DND-41 (cell line): ENCODE results near the gene TMEM266.

Experiments used
- CTCF ChIP-seq: IDR thresholded peaks from 2 replicates; pipeline ENCODE4 v1.5.1; 2012; ENCODE audit warnings: borderline replicate concordance, low read length, moderate library complexity, mild to moderate bottlenecking; ENCODE audit not compliant: poor library complexity, severe bottlenecking; ENCODE audit errors: extremely low read depth
- EZH2 ChIP-seq: IDR thresholded peaks from 3 replicates; pipeline ENCODE4 v1.6.1; 2012; ENCODE audit warnings: borderline replicate concordance, low read depth, mild to moderate bottlenecking, moderate library complexity, low read length, inconsistent platforms; ENCODE audit not compliant: severe bottlenecking

- TF ChIP-seq CTCF (no peak), EZH2 (no peak)
Observed at GRCh38 chr15:76209942-76210341, 150.2 kb downstream of the TMEM266 start.
